NCI-H2227 (cell line): ENCODE results near the gene IGFN1.
"Not testable (repeated sequence)": the region's sequence is repeated elsewhere in the genome, so short reads cannot be mapped to it uniquely, and the experiment has no call there.

Source experiments
- DNase-seq: peaks from one replicate; lab custom pipeline; 2025; ENCODE audit not compliant: unreplicated experiment; lab: John Stamatoyannopoulos, UW

The IGFN1 gene

DNA sequence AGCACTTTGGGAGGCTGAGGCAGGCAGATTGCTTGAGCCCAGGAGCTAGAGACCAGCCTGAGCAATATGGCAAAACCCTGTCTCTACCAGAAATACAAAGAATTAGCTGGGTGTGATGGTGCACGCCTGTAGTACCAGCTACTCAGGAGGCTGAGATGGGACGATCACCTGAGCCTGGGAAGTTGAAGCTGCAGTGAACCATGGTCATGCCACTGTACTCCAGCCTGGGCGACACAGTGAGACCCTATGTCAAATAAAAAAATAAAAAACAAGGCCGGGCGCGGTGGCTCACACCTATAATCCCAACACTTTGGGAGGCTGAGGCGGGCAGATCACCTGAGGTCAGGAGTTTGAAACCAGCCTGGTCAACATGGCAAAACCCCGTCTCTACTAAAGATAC is 27.6 kb upstream of the IGFN1 start:
- not testable (repeated sequence) for DNase-seq

DNA sequence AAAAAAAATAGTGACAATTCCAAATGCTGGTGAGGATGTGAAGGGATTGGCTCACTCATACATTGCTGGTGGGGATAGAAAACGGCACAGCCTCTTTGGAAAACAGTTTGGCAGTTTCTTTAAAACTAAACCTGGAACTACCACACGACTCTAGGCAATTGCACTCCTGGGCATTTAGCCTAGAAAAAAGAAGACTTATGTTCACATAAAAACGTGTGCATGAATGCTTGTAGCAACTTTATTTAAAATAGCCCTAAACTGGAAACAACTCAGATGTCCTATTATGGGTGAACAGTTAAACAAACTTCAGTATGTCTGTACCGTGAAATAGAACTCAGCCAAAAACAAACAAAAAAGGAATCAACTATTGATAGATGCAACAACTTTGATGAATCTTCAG is 26.9 kb upstream of the IGFN1 start:
- no peak for DNase-seq

DNA sequence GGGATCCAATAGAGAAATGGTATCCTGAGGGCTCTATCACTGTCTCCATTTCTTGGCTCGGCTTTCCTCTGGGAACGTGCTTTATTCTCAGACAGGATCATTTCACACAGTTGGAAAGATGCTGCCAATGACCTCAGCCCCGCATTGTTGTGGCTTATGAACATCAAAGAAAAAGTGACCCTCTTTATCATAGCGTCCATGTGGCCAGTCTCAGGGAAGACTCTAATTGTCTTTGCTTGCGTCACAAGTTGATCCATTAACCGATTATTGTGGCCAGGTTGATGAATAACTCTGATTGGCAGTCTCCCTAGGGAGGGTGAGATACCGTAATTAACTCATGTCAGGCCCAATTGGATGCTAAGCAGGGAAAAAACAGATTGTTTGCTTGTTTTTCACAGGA is 26.0 kb upstream of the IGFN1 start:
- no peak for DNase-seq

DNA sequence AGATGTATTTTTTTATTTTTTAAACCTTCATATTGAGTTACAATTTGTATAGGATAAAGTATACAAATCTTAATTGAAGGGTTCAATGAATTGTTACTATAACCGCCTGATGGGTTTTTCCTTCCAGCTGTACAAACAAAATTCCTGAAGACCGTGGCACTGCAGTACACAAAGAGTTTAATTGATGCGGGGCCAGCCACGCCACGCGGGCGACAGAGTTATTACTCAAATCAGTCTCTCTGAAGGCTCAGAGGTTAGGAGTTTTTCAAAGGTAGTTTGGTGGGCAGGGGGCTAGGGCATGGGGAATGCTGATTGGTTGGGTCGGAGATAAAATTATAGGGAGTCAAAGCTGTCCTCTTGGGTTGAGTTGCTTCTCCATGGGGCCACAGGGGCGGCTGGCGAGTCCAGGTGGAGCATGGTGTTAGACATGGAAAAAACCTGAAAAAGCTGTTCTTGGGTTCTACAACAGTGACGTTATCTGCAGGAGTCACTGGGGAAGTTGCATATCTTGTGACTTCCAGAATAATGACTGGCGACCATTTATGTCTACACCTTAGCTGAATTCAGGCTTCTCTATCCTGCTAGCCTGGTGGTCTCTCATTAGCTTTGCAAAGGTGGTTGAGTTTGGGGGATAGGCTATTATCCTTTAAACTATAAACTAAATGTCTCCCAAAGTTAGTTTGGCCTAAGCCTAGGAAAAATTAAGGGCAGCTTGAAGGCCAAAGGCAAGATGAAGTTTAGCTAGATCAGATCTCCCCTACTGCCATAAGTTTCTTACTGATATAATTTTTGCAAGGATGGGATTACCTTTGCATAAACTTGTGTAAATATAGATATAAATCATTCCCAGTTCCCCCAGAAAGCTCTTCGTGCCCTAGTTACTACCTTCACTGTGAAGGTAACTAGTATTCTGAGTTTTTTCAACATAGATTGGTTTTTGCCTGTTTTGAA is 23.3 kb upstream of the IGFN1 start:
- DNase-seq: no peak

DNA sequence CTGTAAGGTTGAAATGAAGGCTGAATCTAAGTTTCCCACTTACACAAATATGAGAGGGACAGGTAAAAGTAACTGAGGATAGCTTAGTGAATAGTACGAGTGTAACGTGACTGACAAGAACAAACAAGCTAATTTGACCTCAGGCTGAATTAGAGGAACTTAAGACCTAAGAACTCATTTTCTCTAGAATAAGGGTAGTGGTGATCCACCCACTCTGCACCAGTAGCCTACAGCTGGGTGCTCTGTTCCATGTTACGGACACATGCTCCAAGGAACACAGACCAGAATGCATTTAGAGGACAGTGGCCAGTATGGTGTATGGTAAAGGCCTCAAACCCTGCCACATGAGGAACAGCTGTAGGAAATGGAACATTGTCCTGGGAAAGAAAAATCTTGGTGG is 21.4 kb upstream of the IGFN1 start:
- no peak for DNase-seq

DNA sequence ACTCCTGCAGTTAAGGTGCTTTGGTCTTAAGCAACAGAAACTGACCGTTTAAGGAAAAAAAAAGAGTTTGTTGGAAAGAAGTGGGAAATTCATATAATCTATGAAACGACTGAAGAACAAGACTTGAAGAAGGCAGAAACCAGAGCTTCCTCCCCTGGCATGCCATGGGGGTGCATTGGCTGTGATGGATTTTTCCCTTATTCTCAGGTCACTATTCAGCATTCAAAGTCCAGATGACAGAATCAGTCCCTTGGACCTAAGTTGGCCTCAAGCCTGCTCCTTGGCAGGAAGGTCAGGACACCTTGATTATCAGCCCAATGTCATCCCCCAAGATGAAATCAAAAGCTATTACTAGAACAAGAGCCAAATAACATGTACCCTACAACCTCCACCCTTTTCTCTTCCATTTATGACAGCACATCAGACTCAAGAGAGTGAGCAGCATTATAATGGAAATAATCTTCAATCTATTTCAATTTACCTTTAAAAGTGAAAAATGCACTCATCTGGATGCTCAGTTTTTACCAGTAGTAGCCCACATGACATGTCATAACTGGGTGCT is 20.6 kb upstream of the IGFN1 start:
- DNase-seq: no peak

DNA sequence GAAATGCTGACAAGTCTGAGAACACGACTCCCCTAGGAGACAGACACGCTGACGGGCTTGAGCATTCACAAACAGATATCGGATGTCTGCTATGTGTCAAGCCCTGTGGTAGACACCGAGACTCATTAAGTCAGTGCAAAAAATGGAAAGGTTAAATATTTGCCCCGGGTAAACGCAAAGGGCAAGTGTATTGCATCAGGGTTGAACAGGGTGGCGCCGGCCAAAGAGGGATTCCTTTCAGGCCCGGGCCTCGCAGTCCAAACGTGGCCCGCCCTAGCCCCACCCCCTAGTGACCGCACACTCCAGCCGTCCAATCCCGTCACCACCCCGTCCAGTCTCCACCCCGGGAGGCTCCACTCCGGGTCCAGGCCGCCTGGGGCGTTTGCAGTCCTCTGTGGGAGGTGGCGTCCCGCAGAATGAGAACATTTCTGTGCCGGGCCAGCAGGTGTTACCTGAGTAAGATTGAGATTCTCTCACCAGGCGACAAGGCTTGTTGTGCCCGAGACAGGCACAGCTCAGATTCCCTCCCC is 20.0 kb upstream of the IGFN1 start:
- DNase-seq: peak; percentile 87

DNA sequence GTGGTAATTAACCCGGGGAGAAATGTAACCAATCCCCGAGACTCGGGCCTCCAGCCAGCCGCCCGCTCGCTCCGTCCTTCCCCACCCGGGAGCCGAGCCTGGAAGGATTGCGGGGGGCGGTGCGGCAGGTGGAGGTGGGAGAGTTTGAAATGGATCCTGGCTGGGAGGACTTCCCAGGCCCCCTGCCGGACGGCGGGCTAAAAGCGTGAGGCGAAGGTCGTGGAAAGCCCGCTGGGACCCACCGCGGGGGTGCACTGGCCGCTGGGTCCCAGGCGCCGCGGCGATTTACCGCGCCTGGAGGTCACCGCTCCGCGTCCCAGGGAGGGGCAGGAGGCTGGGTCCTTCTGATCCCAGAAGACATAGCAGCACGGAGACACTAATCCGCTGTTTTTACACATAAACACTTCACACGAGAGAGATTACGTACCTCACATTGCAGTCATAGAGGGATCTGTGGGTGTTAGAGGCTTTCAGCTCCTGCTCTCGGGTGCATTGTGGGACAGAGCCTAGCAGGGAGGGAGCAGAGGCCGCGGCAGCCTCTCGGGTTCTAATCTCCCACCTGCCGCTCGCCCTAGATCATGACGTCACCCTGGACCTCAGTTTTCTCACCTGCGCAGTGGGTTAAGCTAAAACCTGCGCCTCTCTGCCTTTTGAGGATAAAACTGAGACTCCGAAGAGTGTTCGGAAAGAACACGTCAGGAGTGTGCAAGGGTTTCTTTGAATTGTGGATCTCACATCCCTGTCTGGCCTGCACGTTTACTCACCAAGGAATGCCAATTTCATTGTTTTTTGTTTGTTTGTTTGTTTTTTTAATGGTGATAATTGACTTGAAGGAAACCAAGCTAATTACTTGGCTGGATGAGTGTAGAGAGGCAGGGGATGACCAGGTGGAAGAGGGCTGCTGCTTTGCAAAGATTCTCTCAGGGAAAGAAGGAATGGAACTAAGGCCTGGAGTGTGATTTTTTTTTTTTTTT is 19.3 kb upstream of the IGFN1 start:
- peak; percentile 81 for DNase-seq

DNA sequence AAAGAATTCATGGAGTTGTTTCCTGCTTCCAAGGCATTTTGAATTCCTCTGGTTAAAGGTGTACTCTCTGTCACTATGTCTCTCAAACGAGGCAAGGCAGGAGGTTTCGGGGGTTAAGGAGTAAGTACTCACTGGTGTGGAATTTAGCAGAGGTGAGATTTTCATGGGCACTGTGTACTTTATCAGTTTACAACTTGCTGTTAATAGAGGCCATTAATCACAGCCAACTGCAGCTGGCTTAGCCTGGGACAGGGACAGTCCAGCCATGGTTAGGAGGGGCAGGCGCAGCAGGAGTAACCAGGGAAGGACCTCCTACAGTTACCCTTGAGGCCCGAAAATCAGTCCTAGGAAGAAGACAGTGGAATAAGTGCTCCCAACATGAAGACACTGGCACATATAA is 18.3 kb upstream of the IGFN1 start:
- no peak for DNase-seq

DNA sequence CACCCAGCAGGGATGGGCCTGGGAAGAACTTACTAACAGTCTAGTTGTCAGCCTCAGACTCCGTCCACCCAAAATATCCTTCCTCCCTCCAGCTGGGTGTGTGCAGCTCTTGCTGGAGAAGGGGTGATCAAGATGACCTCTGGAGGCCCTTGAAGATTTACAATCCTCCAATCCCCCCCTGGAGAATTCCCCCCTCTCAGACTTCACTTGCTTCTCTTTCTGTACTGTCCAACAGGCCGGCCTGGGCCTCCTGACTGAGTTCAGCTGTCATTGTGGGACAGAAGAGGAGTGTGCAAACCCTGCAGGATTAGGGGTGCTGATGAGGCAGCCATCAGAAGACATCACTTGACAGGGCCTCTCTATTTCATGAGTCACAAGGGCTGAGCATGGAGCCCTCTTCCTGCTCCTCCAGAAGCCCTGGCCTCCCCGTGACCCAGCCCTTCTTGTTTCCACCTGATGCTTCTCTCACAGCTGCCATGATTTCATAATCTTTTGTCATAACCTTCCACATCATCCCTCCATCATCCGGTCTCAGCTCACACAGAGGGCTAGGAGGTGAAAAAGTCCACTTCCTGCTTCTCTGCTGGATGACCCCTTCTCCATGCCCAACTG is 17.5 kb upstream of the IGFN1 start:
- DNase-seq: no peak

DNA sequence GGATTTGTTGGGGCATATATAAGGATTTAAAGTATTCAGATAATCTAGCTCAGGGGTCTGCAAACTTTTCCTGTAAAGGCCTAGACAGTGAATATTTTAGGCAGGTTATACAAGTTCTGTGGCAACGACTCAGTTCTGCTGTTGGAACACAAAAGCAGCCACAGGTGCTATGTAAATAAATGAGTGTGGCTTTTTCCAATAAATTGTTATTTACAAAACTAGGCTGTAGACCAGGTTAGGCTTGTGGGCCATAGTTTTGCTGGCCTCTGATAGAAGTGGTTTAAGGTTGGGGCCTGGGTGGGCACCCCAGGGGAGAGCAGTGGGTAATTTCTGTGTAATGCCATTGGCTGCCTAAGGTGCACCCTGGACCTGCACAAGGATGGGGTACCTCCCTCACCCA is 16.9 kb upstream of the IGFN1 start:
- DNase-seq: no peak

DNA sequence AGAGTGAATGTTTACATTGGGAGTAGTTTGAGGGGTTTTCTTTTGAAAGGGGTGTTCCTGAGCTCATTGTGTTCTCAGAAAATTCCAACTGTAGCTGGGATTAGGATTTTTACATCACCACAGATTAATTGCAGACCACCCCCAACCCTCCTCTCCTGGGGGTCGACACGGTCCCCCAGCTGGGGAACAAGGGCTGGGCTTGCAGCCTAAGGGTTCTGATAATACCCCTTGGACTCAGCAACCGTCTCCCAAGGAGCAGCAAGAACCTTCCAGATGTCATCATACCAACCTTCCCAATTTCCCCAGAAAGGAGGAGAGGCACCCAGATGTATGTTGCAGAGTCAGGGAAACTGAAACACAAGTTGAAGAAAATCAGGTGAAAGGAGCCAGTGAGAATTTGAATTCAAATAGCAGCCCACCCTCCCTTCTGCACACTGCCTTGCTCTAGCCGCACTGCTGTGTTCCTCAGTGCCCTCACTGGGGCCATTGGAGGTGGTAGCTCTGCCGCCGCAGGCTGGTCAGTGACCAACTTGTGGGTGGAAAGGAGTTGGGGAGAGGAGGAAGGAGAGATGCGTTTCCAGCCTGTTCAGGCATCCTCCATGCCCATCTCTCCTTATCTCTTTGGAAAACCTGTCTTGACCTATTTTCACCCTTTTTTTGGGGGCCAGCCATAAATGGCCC is 14.7 kb upstream of the IGFN1 start:
- no peak for DNase-seq

DNA sequence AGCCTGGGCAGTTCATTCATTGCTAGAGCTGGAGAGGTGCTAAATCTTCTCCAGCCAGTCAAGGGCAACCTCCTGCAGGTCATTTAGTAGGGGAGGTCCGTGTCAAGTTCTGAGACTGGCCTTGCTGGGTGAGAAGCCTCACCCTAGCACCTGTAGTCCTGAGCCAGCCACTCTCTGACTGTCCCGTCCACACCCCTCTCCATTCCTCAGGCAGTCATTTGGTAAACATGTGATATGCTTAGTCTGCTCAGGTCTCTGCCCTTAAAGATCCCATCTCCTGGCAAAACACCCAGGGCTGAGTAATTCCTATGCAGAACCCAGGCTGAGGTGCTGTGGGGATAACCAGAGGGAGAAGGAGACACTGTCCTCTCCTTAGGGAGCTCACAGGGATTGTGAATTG is 13.7 kb upstream of the IGFN1 start:
- DNase-seq: no peak

DNA sequence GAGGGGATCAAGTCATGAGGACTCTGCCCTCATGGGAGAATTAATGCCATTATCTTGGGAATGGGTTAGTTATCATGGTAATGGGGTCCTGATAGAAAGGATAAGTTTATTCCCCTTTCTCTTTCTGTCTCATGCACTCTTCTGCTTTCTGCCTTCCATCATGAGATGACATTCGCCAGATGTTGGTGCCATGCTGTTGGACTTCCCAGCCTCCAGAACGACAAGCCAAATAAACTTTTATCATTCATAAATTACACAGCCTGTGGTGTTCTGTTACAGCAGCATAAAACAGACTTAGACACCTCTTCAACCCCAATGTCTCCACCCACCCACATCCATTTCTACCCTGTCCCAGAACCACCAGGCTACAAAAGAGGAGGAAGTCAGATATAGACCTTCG is 11.9 kb upstream of the IGFN1 start:
- no peak for DNase-seq

DNA sequence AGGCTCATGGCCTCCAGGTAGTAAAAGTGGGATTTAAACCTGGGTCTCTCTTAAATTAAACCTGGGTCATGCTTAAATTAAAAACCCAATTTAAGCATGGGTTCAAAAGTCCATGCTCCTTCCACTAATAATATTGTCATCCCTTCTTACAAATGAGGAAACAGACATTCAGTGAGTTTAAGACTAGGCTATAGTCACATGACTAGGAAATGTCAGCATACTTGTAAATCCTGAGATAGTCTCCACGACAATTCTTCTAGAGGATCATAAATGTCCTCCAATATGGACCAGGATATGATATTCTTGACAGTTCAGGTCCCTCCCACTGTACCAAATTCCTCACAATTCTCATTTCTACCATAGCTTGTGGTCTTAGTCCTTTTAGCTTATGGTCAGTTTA is 10.5 kb upstream of the IGFN1 start:
- DNase-seq: no peak

DNA sequence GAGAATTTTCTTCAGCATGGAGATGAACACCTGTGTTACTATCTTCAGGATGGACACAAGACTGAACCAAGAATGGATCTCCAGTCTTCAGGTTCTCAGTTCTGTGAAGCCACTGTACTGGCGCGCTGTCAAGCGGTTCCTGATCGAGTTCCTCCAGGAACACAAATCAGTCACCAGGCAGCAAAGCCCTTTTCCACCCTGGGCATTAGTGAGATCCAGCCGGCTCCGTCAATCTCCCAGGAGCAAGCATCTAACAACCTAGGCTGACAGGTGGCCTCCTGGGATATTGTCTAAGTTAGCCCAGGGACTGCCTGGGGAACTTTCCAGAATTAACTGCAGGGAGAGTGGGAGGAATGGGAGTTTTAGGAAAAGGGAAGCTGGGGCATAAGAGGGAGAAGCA is 9.7 kb upstream of the IGFN1 start:
- no peak for DNase-seq

DNA sequence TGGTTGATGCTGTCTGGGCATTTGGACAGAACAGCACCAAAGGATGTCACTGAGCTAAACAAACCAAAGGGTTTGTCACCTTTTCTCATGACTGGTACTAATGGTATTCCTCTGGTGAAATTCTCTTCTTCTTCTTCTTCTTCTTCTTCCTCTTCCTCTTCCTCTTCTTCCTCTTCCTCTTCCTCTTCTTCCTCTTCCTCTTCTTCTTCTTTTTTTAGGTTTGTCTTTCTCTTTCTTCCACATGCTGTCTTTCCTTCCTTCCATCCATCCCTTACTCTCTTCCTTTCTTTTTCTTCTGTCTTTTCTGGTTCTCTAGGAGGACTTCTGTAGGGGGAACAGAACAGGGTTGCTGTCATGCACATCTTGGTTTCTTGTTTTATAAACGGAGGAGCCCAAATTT is 9.3 kb upstream of the IGFN1 start:
- DNase-seq: no peak

DNA sequence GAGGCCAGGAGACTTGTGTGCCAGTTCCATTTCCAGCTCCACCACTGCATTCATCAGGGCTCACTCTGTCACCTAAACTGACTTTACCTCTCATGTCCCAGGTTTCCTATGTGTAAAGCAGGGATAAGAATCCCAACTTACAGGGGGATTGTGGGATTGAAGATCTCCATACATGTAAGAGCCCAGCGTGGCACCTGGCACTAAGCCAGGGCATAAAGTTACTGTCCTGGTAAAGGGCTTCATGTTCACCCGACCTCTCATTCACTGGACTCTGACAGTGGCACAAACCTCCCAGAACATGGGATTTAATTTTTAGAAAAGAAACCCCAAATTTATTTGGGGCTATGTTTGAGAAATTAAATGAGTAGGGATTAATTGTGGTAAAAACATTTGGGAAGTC is 8.9 kb upstream of the IGFN1 start:
- no peak for DNase-seq

DNA sequence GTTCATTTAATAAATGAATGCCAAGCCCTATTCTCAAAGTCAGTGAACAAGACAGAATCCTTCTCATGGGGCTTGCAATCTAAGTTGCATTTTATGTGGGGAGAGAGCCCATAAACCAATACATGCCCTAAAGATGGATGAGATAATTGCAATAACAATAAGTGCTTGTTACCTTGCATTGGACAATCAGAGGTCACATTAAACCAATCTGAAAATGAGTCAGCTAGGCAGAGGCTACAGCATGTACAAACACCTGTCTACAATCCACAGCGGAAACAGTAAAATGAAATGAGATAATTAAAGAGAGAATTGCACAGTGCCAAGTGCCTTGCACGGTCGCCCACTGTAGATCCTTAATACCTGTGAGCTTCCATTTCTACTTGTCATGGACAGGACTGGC is 7.4 kb upstream of the IGFN1 start:
- DNase-seq: no peak

DNA sequence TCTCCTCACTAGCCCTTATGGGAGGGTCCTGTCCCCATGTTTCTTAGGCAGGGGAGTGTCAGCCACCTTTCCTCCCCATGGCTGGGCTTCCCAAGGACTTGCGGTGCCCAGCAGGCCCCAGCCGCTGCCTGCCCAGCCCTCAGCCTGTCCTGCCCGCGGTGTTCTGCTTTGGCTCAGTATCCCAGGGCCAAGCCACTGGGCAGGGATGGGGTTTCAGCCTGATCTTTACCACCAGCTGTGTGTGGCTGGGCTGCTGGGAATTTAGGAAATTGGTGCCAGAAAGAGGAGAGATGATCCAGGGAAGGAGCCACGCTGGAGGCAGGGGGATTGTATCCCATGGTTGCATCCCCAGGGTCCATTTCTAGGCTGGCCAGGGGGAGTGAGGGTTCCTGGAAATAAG is 6.9 kb upstream of the IGFN1 start:
- no peak for DNase-seq
